ENCODE measurements around the gene RTL1. TPM values are rescaled to one million over a fixed set of nuclear protein-coding genes. Genes with fewer than 3 reads are reported as not detected.
A peak's percentile ranks its signal among the peaks of the same experiment; 100 is the strongest.

Gene RTL1
- polyA plus RNA-seq, 6 donors from 2014 or later, result not detected

DNA sequence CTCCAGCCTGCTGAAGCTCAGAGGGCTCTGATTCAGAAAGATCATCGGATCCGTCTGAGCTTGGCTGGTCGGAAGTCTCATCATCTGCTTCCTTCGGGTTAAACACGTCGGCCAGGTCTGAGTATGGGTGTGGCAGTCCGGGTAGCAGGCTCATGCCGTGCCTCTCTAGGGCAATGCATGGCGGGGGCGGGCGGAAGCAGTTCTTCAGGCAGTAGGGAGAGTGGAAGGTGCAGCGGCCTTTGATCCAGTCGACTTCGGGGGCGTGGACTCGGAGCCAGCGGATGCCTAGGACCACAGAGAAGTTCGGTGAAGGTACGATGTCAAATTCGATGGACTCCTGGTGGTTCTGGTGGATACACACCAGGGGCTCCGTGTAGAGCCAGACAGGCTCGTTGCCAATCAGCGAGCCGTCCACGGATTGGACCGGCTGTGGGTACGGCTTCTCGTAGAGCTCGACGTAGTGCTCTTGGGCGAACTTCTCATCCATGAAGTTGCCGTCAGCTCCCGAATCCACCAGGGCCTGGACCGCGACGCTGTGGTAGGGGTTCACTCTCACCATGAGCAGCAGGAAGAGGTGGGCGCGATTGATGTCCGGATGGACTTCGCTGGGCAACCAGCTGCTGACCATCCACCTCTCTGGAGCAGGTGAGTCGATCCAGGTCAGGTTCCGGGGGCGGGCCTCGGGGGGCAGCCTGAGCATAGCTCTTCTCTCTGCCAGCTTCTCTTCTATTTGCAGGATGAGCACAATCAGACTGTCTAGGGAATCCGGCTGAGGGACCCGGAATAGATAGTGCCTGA is 20.3 kb downstream of the RTL1 start:
- H3K4me3 Mint-ChIP-seq, result no peak overlapping the region
- no peak overlapping the region for H3K27ac Mint-ChIP-seq
- H3K27me3 Mint-ChIP-seq, result peaks cover 3 to 7% (median 5%) of the 10 kb centered on the region in 3 donors
- H3K36me3 Mint-ChIP-seq, result no peaks in the 10 kb centered on the region
- DNase-seq, result no peak
- H3K9me3 Mint-ChIP-seq, result peaks cover 2 to 16% (median 7%) of the 10 kb centered on the region in 7 donors
- no peaks in the 10 kb centered on the region for H3K4me1 Mint-ChIP-seq
- ATAC-seq (ENCODE audit: low read depth in 2 of 2), result no peak

DNA sequence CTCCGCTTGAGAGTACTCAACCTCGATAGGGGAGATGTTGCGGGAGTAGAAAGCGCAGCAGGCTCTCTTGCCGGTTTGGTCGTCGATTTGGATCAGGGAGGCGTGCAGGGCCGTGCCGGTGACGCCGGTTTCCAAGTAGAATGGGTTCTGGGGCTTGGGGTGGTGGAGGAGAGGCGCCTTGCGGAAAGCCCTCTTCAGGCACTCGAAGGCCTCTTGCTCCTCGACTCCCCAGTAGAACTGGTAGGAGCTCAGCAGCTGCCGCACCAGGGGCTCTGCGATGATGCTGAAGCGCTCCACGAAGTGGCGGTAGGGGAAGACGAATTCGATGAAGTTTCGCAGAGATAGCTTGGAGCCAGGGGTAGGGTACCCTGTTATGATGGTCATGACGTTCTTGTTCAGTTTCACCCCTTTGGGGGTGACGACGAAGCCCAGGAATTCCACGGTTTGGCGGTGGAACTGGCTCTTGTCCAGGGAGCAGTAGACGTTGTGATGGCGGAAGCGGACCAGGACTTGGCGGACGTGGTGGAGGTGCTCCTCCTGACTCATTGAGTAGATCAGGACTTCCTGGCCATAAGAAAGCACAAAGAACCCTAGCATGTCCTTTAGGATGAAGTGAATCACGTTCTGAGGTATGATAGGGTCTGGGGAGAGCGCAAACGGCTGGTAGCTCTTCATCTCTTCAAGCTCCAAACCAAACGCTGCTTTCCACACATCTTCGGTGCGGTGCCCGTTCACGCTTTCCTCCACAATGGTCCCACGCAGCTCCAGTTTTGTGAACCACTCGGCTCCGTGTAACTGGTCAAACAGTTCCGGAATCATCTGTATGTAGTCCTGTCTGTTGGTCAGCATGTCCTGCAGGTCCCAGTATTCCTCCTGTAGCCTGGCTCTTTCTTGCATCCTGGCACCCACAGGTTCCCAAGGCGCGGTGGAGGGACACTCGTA is 21.2 kb downstream of the RTL1 start:
- H3K27me3 Mint-ChIP-seq, result peaks cover 3 to 10% (median 9%) of the 10 kb centered on the region in 3 donors
- no peak for DNase-seq
- peaks cover 2 to 16% (median 7%) of the 10 kb centered on the region in 7 donors for H3K9me3 Mint-ChIP-seq
- no peak for ATAC-seq (ENCODE audit: low read depth in 2 of 2)
- no peak overlapping the region for H3K4me3 Mint-ChIP-seq
- H3K4me1 Mint-ChIP-seq, result no peaks in the 10 kb centered on the region
- H3K36me3 Mint-ChIP-seq, result no peaks in the 10 kb centered on the region
- no peak overlapping the region for H3K27ac Mint-ChIP-seq

DNA sequence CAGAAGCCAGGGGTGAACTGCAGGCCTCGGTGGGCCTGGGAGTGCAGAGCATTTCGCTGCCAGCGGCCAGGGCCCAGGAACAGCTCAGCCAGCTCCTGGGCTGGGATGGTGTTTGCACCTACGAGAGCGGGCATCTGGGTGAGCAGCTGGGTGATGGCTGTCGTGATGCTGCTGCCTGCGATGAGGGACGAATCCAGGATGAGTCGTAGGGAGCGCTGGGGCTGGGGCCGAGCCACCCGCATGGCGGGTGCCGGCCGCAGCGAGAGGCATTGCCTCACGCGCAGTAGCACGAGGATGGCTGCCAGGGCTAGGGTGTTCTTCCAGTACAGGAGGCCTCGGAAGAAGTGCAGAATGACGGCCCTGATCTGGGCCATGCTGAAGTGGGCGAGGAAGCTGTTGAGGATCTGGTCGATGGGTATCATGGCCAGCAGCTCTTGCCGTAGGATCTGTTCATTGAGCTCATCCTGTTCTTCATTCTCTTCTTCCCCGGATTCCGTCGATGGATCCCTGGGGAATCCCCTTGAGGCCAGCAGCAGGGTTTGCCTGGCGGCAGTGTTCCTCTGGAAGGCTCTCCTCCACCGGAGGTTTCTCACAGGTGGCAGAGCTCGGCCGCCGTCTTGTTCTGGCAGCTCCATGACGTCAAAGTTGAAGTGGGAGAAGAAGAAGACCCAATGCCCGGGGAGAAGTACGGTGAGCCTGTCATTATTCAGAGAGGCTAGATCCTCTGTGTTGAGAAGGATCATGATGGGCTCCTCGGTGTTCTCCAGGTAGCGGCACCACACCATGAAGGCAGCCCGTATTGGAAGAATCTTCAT is 22.1 kb downstream of the RTL1 start:
- Mint-ChIP-seq H3K27ac (peak overlapping the region in 1 of 6 donors; percentile 44), H3K27me3 (peaks cover 3 to 13% (median 10%) of the 10 kb centered on the region in 3 donors), H3K36me3 (no peaks in the 10 kb centered on the region), H3K9me3 (peaks cover 2 to 16% (median 7%) of the 10 kb centered on the region in 7 donors), H3K4me3 (no peak overlapping the region), H3K4me1 (no peaks in the 10 kb centered on the region)
- no peak for DNase-seq
- no peak for ATAC-seq (ENCODE audit: low read depth in 2 of 2)

DNA sequence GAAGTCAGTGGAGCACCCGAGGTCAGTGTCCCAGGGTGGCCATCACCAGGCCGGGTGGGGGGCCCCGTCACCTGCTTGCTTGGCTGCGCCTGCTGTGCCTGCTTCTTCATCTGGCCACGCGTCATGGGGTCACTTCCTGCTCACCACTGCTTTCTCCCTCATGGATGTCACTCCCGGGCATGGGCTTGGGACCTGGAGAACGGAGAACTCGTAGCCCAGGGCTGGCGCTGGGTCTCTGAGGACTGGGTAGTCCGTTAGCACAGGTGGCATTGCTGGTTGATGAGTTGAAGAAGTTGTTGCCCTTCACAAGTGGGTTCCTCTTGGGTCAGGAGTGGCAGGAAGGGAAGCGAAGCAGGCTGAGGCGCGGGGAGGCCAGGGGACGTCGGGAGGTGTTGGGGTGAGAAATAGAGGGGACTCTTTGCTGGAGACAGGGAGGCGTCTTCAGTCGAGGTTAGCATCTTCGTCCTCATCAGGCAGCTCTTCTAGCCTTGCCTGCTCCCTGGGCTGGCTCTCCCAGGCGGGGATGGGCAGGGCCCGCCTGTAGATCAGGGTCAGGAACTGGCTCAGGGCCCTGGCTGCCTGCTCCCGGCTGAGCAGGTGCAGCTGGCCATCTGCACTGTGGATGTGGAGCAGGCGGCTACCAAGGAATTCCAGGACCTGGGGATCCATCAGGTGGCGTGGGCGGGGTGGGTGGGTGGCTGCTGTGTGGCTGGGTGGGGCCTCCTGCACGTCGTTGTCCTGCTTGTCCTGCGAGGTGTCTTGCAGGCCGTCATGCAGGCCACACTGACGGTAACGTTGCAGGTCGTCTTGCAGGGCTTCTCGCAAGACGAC is 23.0 kb downstream of the RTL1 start:
- Mint-ChIP-seq H3K9me3 (peaks cover 2 to 16% (median 7%) of the 10 kb centered on the region in 7 donors), H3K4me3 (no peak overlapping the region), H3K27me3 (peaks cover 3 to 13% (median 10%) of the 10 kb centered on the region in 3 donors), H3K36me3 (no peaks in the 10 kb centered on the region), H3K4me1 (no peaks in the 10 kb centered on the region), H3K27ac (no peak overlapping the region)
- DNase-seq (no peak), ATAC-seq (ENCODE audit: low read depth in 2 of 2) (no peak)

DNA sequence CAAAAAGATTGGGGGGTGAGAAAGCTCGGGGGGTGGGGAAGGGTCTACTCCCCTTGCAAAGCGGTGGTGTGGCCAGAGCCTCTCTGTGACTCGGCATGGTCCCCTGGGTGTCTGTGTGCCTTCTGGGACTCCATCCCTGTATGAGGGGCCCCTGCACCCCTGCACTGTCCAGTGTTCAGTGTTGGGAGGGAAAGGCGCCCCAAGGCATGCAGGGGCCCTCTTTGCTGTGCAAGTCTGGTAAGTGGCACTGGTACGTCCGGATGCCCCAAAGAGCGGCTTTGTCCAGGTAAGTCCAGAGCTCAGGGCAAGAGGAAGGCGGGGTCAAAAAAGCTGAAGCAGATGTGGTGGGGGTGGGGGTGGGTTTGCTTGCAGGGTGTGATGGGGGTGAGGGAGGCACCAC is 23.7 kb downstream of the RTL1 start:
- Mint-ChIP-seq H3K4me1 (no peaks in the 10 kb centered on the region), H3K27me3 (peaks cover 3 to 13% (median 10%) of the 10 kb centered on the region in 3 donors), H3K36me3 (no peaks in the 10 kb centered on the region), H3K4me3 (no peak overlapping the region), H3K27ac (no peak overlapping the region), H3K9me3 (peaks cover 2 to 16% (median 7%) of the 10 kb centered on the region in 7 donors)
- ATAC-seq (ENCODE audit: low read depth in 2 of 2), result no peak
- DNase-seq, result no peak

DNA sequence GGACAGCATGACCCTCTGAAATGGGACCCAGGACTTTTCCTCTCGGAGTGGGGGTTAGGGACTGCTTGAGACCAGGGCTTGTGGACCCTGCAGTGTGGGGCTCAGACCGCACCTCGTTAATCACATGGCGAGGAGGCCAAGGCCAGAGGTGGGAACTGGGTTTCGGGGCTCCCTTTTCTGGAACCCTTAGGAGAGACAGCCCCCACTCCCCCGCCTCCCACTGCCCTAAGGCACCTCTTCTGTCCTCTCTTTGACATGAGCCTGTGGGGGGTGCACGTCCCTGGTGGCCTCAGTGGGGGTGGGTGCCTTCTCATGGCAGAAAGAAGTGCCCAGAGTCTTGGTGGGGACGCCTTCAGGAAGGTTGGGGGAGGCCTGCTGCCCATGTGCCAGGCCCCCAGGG is 24.3 kb downstream of the RTL1 start:
- no peak for DNase-seq
- H3K4me3 Mint-ChIP-seq, result no peak overlapping the region
- peaks cover 2 to 15% (median 4%) of the 10 kb centered on the region in 7 donors for H3K9me3 Mint-ChIP-seq
- peaks cover 0 to 13% (median 10%) of the 10 kb centered on the region in 3 donors for H3K27me3 Mint-ChIP-seq
- ATAC-seq (ENCODE audit: low read depth in 2 of 2), result no peak
- no peak overlapping the region for H3K27ac Mint-ChIP-seq
- H3K36me3 Mint-ChIP-seq, result no peaks in the 10 kb centered on the region
- H3K4me1 Mint-ChIP-seq, result no peaks in the 10 kb centered on the region

DNA sequence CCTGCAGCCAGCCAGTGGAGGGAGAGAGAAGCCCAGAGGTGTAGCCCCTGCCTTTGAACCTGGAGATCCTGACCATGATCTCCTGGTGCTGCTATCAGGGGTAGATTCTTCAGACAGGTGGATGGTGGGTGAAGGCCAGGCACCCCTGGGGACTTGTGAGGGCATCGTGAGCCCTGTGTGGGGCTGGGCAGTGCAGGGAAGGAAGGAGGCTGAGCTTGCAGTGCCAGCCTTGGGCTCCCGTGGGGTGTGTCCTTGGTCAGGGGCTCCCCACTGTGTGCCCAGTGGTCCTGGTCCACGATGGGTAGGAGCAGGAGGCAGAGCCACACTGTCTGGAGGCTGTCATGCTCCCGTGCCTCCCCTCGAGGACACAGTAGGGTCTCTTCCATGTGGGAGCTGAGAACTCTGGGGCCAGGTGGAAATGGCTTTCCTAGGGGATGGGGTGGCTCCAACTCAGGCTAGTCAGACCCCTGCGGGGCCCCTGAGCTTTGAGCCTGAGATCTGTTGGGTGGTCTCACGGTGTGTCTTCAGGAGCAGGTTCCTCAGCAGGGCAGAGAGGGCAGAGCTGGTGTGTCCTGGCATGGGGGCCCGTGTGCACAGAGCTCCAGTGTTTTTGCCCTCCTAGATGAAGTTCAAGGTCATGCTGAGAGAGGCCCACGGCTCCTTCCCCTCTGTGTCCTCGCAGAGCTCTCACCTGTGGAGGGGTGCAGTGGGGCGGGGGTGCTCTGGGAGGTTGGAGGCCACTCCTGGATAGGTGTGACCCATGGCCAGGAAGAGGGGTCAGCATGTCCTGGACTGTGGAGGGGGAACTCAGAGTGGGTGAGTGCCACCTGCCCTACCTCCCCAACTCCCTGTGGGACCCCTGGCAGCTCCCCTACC is 25.0 kb downstream of the RTL1 start:
- no peak for DNase-seq
- peaks cover 0 to 12% (median 3%) of the 10 kb centered on the region in 7 donors for H3K9me3 Mint-ChIP-seq
- no peak overlapping the region for H3K4me3 Mint-ChIP-seq
- no peak overlapping the region for H3K27ac Mint-ChIP-seq
- H3K27me3 Mint-ChIP-seq, result peaks cover 0 to 13% (median 10%) of the 10 kb centered on the region in 3 donors
- H3K4me1 Mint-ChIP-seq, result no peaks in the 10 kb centered on the region
- ATAC-seq (ENCODE audit: low read depth in 2 of 2), result no peak
- no peaks in the 10 kb centered on the region for H3K36me3 Mint-ChIP-seq

DNA sequence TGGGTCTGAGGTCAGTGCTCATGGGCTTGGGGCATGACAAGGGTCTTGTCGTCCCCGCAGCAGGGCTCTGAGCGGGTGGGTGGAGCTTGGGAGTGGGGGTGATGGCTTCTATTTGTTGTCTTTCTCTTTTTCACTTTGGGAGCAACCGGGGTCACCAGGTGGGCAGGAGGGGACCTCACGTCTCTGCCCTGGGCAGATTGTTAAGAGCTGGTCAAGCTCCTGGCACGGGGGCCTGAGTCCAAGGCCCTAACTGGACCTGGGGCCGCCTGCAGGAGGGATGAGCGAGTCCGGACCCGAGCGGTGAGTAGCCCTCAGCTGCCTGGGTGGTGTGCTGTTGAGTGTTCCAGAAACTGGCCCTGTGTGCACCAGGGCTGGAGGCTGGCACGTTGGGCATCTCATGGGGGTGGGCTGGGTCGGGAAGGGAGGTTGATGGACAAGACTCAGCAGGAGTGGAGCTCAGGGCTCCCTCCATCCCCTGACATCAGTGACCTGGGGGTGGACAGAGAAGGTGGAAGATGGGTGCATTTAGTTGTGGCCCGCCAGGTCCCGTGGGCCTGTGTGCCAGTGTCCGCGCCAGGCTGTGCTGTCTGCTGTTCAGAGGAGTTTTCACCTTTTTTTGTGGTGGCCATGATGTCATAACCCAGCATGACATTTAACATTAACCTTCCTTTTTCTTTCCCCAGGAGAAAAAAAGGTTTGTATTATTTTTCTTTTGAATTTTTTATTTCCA is 27.5 kb downstream of the RTL1 start:
- DNase-seq, result no peak
- H3K36me3 Mint-ChIP-seq, result no peaks in the 10 kb centered on the region
- ATAC-seq (ENCODE audit: low read depth in 2 of 2), result no peak
- H3K9me3 Mint-ChIP-seq, result peaks cover 0 to 10% (median 5%) of the 10 kb centered on the region in 7 donors
- peaks cover 0 to 13% (median 10%) of the 10 kb centered on the region in 3 donors for H3K27me3 Mint-ChIP-seq
- no peak overlapping the region for H3K27ac Mint-ChIP-seq
- H3K4me1 Mint-ChIP-seq, result peaks cover 0 to 7% (median 3%) of the 10 kb centered on the region in 3 donors
- no peak overlapping the region for H3K4me3 Mint-ChIP-seq

DNA sequence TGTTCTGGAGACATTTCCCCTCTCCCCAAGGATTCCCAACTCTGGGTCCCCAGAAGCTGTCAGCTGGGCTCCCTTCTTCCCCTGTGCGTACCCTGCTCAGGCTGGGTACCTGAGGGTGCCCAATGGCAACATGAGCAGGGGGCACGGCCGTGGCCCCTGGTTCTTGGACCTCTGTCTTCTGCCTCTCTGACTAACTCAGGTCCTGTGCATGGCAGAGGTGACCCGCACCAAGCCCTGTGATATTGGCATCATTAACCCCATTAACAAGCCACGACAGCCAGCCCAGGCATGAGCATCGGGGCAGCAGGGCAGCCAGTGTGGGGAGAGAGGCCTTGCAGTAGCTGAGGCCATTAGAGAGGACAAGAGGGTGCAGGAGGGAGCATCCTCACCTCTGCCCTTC is 28.4 kb downstream of the RTL1 start:
- H3K9me3 Mint-ChIP-seq, result peaks cover 0 to 10% (median 2%) of the 10 kb centered on the region in 7 donors
- DNase-seq, result no peak
- H3K27ac Mint-ChIP-seq, result no peak overlapping the region
- H3K27me3 Mint-ChIP-seq, result peaks cover 0 to 13% (median 10%) of the 10 kb centered on the region in 3 donors
- peaks cover 0 to 7% (median 3%) of the 10 kb centered on the region in 3 donors for H3K4me1 Mint-ChIP-seq
- ATAC-seq (ENCODE audit: low read depth in 2 of 2), result no peak
- H3K36me3 Mint-ChIP-seq, result no peaks in the 10 kb centered on the region
- H3K4me3 Mint-ChIP-seq, result no peak overlapping the region

DNA sequence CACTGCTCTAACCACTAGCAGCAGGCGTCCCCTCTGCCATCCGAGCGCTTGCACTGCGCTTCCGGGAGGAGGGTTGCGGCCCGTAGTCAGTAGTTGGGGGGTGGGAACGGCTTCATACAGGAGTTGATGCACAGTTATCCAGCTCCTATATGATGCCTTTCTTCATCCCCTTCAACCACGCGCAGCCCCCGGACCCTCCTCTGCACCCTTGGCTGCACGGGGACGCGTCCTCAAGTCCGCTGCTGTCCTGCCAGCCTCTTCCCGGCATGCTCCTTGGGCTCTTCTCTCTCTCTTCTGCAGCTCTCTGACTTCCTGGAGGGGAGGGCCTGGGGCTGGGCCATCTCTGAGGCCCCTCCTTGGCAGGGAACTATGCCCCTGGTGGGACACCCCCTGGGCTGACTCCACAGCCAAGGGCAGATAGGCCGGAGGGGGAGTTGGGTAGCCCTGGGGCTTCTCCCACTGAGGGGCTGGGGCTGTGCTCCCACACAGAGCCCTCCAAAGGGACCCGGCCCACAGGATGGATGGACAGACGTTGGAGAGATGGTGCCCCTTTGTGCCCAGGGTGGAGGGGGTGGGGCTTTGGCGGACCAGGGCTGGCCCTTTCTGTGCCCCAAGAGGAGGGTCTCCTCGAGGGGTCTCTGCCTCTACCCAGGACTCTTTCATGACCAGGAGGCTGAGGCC is 29.0 kb downstream of the RTL1 start:
- peaks cover 0 to 13% (median 10%) of the 10 kb centered on the region in 3 donors for H3K27me3 Mint-ChIP-seq
- no peaks in the 10 kb centered on the region for H3K36me3 Mint-ChIP-seq
- DNase-seq (no peak), ATAC-seq (ENCODE audit: low read depth in 2 of 2) (no peak)
- H3K9me3 Mint-ChIP-seq, result peaks cover 0 to 10% (median 2%) of the 10 kb centered on the region in 7 donors
- H3K27ac Mint-ChIP-seq, result no peak overlapping the region
- H3K4me1 Mint-ChIP-seq, result peaks cover 0 to 7% (median 3%) of the 10 kb centered on the region in 3 donors
- H3K4me3 Mint-ChIP-seq, result no peak overlapping the region

DNA sequence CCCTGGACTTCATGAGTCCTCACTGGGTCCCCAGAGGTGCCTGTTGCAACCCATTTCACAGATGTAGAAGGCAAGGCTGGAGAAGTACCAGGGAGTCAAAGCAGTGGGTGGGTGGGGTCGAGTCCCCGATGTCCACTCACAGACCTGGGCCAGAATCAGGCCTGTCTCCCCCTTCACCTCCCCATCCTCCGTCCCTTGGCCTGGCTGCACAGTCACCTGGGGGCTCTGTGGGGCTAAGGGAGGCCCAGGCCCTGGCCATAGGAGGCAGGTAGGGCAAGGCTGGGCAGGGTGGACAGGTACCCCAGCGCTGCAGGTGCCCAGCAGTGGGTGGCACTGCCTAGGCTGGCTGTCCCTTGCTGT is 29.5 kb downstream of the RTL1 start:
- no peak overlapping the region for H3K27ac Mint-ChIP-seq
- ATAC-seq (ENCODE audit: low read depth in 2 of 2) (no peak), DNase-seq (no peak)
- peaks cover 0 to 7% (median 3%) of the 10 kb centered on the region in 3 donors for H3K4me1 Mint-ChIP-seq
- no peaks in the 10 kb centered on the region for H3K36me3 Mint-ChIP-seq
- H3K9me3 Mint-ChIP-seq, result peaks cover 0 to 10% (median 2%) of the 10 kb centered on the region in 7 donors
- no peak overlapping the region for H3K4me3 Mint-ChIP-seq
- peaks cover 0 to 13% (median 10%) of the 10 kb centered on the region in 3 donors for H3K27me3 Mint-ChIP-seq

Measured in naive B cell (primary cell).